ENCODE results near the gene SLC8A3. TPM values are rescaled to one million over a fixed set of nuclear protein-coding genes. Genes with fewer than 3 reads are reported as not detected.

The SLC8A3 gene
- total RNA-seq, 1 donor from 2014 or later: not detected

DNA sequence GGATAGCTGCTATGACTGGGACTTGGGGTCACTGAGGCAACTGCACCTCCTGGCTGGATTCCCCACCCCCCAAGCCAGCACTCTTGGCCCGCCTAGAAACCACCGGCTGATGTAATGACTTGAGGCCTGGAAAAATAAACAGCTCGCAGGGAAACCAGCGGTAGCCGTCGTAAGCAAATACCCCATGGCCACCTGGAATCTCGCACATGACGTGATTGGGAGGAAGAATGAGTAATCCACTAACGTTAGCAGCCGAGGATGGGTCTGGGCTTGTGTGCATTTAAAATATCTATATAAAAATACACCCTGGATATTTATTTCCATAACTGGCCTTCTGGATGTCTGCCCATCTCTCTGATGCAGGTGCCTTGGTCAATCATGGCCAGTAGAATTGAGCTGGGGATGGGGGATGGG lies 189.5 kb downstream of the SLC8A3 start:
- no peaks in the 10 kb centered on the region for H3K36me3 ChIP-seq (ENCODE audit: control insufficient read depth, insufficient read depth, low read length)
- FAIRE-seq (no peak), DNase-seq (ENCODE audit: low read depth) (peak; percentile 100)
- H3K4me3 ChIP-seq (ENCODE audit: low read depth, low read length): no peak overlapping the region
- no peak for TF ChIP-seq CTCF (IDR thresholded peaks at IDR 0.05; ENCODE audit: insufficient read depth, low read length, severe bottlenecking)
- H3K27me3 ChIP-seq (ENCODE audit: control insufficient read depth, insufficient read depth, low read length): no peaks in the 10 kb centered on the region

DNA sequence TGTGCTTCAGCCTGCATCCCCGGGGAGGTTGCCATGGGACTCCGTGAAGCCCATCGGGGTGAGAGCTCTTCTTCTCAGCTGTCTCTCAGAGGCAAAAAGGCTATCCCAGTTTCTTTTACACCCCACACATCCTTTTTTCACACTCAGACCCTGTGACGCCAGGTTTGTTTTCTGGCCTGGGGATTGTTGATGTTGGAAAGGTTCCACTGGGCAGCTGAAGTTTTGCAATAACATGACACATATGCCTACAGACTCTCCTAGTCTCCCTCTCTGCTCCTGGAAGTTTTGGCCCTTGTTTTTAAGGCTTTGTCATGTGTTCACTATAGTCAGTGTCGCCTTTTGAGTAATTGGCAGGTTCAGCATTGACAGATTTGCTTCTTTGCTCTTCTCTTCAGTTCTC lies 190.9 kb downstream of the SLC8A3 start:
- FAIRE-seq (peak; percentile 94), DNase-seq (ENCODE audit: low read depth) (peak; percentile 98)
- H3K27me3 ChIP-seq (ENCODE audit: control insufficient read depth, insufficient read depth, low read length): no peaks in the 10 kb centered on the region

GRCh38 chr14:69996216-69996615 lies 192.5 kb downstream of the SLC8A3 start:
- Histone ChIP-seq H3K36me3 (ENCODE audit: control insufficient read depth, insufficient read depth, low read length) (no peaks in the 10 kb centered on the region), H3K27me3 (ENCODE audit: control insufficient read depth, insufficient read depth, low read length) (no peaks in the 10 kb centered on the region), H3K4me3 (ENCODE audit: low read depth, low read length) (no peak overlapping the region)
- no peak for TF ChIP-seq CTCF (IDR thresholded peaks at IDR 0.05; ENCODE audit: insufficient read depth, low read length, severe bottlenecking)
- FAIRE-seq (peak; percentile 47), DNase-seq (ENCODE audit: low read depth) (peak; percentile 96)

More for the DNA sequence above, 190.9 kb downstream of the SLC8A3 start:
- TF ChIP-seq CTCF (IDR thresholded peaks at IDR 0.05; ENCODE audit: insufficient read depth, low read length, severe bottlenecking): no peak
- no peaks in the 10 kb centered on the region for H3K36me3 ChIP-seq (ENCODE audit: control insufficient read depth, insufficient read depth, low read length)
- no peak overlapping the region for H3K4me3 ChIP-seq (ENCODE audit: low read depth, low read length)

Other genes with a start within 250 kb of the SLC8A3 start
- 19.0 and 21.0 TPM in 2 replicates for gene COX16, start 170.7 kb upstream of the SLC8A3 start, total RNA-seq
- gene SYNJ2BP, start 228.1 kb upstream of the SLC8A3 start, total RNA-seq: 9.5 and 11.9 TPM in 2 replicates